CD8-positive, alpha-beta memory T cell (primary cell): Measurements from ENCODE around the gene BACH2. TPM values are rescaled to one million over a fixed set of nuclear protein-coding genes. Genes with fewer than 3 reads are reported as not detected.
"Not testable (repeated sequence)": the region's sequence is repeated elsewhere in the genome, so short reads cannot be mapped to it uniquely, and the experiment has no call there.

Experiments used
- CTCF ChIA-PET: fragments of 350-600 bp; sonication (Branson Sonifier 250); formaldehyde crosslinking; loops from one replicate; lab custom pipeline; 2021; ENCODE audit warnings: antibody characterized with exemption; lab: Charles Lee
- POLR2A ChIA-PET: fragments of 350-600 bp; sonication (Branson Sonifier 250); formaldehyde crosslinking; loops from one replicate; lab custom pipeline; 2021; ENCODE audit warnings: antibody characterized with exemption; lab: Charles Lee
- DNase-seq, 5 donors: peaks; one replicate each; pipeline versions ENCODE4 v3.0.0 to v3.0.0-alpha.2; 2020 to 2022; ENCODE audit warnings: mixed read lengths in 1 of 5
- H3K27ac ChIP-seq: one replicate; pipeline ENCODE4 v1.7.0; 2013; ENCODE audit warnings: low read depth, mild to moderate bottlenecking, low read length, moderate library complexity
- H3K27me3 ChIP-seq: 2 replicates; pipeline ENCODE4 v1.7.0; 2013; ENCODE audit warnings: low read length, mild to moderate bottlenecking; ENCODE audit not compliant: insufficient read depth, poor library complexity, severe bottlenecking
- H3K36me3 ChIP-seq: 2 replicates; pipeline ENCODE4 v1.7.0; 2013; ENCODE audit warnings: mild to moderate bottlenecking, low read length, moderate library complexity; ENCODE audit not compliant: insufficient read depth
- H3K4me1 ChIP-seq: 2 replicates; pipeline ENCODE4 v1.7.0; 2013; ENCODE audit warnings: mild to moderate bottlenecking, low read length, moderate library complexity; ENCODE audit not compliant: insufficient read depth
- H3K4me3 ChIP-seq: 2 replicates; pipeline ENCODE4 v1.7.0; 2013; ENCODE audit warnings: mild to moderate bottlenecking, low read length
- H3K9me3 ChIP-seq: 2 replicates; pipeline ENCODE4 v1.7.0; 2013; ENCODE audit warnings: mild to moderate bottlenecking, low read length
- H3K27ac Mint-ChIP-seq, 8 donors: one replicate each; pipeline ENCODE4 v1.8.0; 2020 to 2021; ENCODE audit warnings: mixed read lengths in 8 of 8, mild to moderate bottlenecking in 6 of 8, inconsistent platforms in 3 of 8, moderate library complexity in 3 of 8
- H3K27me3 Mint-ChIP-seq, 2 donors: one replicate each; pipeline ENCODE4 v1.8.0; 2020 to 2021; ENCODE audit warnings: mixed read lengths in 2 of 2, mild to moderate bottlenecking in 1 of 2, moderate library complexity in 1 of 2
- H3K36me3 Mint-ChIP-seq, 3 donors: one replicate each; pipeline ENCODE4 v1.8.0; 2020 to 2021; ENCODE audit warnings: mixed read lengths in 3 of 3, inconsistent platforms in 1 of 3, mild to moderate bottlenecking in 1 of 3
- H3K4me1 Mint-ChIP-seq, 3 donors: one replicate each; pipeline ENCODE4 v1.8.0; 2020 to 2021; ENCODE audit warnings: mixed read lengths in 3 of 3, inconsistent platforms in 1 of 3, mild to moderate bottlenecking in 1 of 3
- H3K4me3 Mint-ChIP-seq, 7 donors: one replicate each; pipeline ENCODE4 v1.8.0; 2020 to 2021; ENCODE audit warnings: mixed read lengths in 7 of 7, mild to moderate bottlenecking in 6 of 7, moderate library complexity in 4 of 7, inconsistent platforms in 2 of 7
- H3K9me3 Mint-ChIP-seq, 5 donors: one replicate each; pipeline ENCODE4 v1.8.0; 2020 to 2022; ENCODE audit warnings: mixed read lengths in 5 of 5, mild to moderate bottlenecking in 3 of 5, moderate library complexity in 2 of 5, inconsistent platforms in 1 of 5
- polyA plus RNA-seq: library from polyadenylated mRNA; unstranded; fragments of 300-500 nt; fragmentation: Illumina TruSeq; gene quantifications from one replicate; pipeline ENCODE4 v1.2.3, GENCODE V29; 2021
- total RNA-seq, 2 experiments: library from RNA; stranded (reverse); gene quantifications; one replicate each; pipeline ENCODE4 v1.2.3, GENCODE V29; 2021

The BACH2 gene
- total and polyA plus RNA-seq, 3 experiments from 2014 or later: 7.4 to 41.8 (median 39.9) TPM

DNA sequence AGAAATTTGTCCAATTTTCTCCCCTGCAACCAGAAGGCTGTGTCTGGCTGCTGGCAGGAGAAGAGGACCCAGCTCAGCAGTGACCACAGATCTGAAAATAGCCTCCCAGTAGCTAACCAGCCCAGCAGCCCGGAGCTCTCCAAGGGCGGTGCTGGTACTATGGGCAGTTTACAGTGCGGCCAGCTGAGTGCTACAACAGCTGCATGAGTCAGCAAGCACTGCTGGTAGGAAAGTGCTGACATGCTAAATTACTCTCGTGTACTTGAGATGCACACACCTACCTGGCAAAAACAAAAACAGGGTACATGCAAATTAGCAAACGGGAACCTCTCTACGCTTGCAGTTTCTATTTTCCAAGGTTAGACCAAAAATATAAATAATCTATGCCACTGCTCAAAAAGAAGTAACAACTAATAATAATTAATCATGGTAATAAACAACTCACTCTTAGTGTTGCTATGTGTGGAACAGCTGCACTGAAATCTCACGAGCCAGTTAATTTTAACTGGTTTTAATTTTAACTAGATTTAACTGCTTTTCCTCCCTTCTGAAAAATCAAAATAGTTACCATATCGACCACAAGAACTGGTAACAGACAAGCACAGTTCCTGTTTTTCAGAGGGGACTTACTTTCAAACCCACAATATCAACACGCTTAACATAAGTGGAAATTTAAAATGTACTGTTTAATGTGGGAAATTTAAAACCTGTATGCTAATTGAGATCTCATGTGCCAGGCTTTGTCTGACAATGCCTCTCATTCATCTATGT, 10.8 kb downstream of the BACH2 start:
- Mint-ChIP-seq H3K36me3 (peaks cover 0 to 8% (median 1%) of the 10 kb centered on the region in 3 donors), H3K4me3 (peak overlapping the region; percentile 78 to 91 (median 89)), H3K4me1 (peaks cover 54 to 86% (median 78%) of the 10 kb centered on the region in 3 donors), H3K27me3 (peaks cover 0 to 1% of the 10 kb centered on the region in 2 donors), H3K27ac (peak overlapping the region; percentile 72 to 95 (median 86)), H3K9me3 (peaks cover 3 to 7% (median 6%) of the 10 kb centered on the region in 5 donors)
- H3K4me3 ChIP-seq: peak overlapping the region; percentile 59
- peaks cover 71% of the 10 kb centered on the region for H3K4me1 ChIP-seq
- DNase-seq: peak; percentile 21 to 80 (median 59)
- H3K27ac ChIP-seq: no peak overlapping the region
- ChIA-PET POLR2A (interaction anchor here (1.4 to 2.5 kb wide), 3 partner anchors 8 to 12 kb away, joined by 4 to 30 read pairs (median 14); partner anchors contain the start of gene BACH2), CTCF (interaction anchor here (0.8 to 3.7 kb wide), 8 partner anchors 8 to 466 kb away, joined by 3 to 17 read pairs (median 4); partner anchors contain the start of gene MDN1)
- no peaks in the 10 kb centered on the region for H3K36me3 ChIP-seq
- H3K27me3 ChIP-seq: no peaks in the 10 kb centered on the region
- H3K9me3 ChIP-seq: no peaks in the 10 kb centered on the region

DNA sequence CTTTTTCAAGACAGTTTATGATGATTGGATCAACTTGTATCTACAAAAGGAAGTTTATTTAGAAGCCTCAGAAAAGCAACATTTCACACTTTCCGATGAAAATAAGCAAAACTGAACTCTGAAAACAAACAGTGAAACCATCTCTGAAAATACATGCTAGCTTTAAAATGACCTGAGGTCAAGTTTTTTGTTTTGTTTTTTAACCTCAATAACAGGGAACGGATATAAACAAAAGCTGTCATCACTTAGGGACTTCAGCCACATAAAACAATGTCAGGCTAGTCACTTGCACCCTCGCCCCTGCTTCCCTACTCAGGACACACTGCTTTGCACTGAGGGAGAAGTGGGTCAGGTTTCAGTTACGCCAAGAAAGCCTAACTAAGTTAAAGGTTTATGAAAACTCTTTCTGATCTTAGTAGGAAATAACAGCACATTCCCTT, 11.6 kb downstream of the BACH2 start:
- Mint-ChIP-seq H3K9me3 (peaks cover 3 to 7% (median 6%) of the 10 kb centered on the region in 5 donors), H3K4me3 (peak overlapping the region; percentile 78 to 91 (median 89)), H3K36me3 (peaks cover 0 to 2% (median 0%) of the 10 kb centered on the region in 3 donors), H3K4me1 (peaks cover 53 to 82% (median 75%) of the 10 kb centered on the region in 3 donors), H3K27me3 (peaks cover 0 to 1% of the 10 kb centered on the region in 2 donors), H3K27ac (peak overlapping the region; percentile 48 to 95 (median 86))
- H3K4me1 ChIP-seq: peaks cover 72% of the 10 kb centered on the region
- peak overlapping the region; percentile 35 for H3K27ac ChIP-seq
- H3K4me3 ChIP-seq: peak overlapping the region; percentile 59
- CTCF ChIA-PET: interaction anchor here (1.0 to 3.7 kb wide), 11 partner anchors 9 to 465 kb away, joined by 3 to 17 read pairs (median 4); partner anchors contain the start of gene MDN1
- POLR2A ChIA-PET: interaction anchor here (0.6 to 2.5 kb wide), 4 partner anchors 9 to 134 kb away, joined by 3 to 30 read pairs (median 9); partner anchors contain the start of gene BACH2
- no peaks in the 10 kb centered on the region for H3K9me3 ChIP-seq
- H3K27me3 ChIP-seq: no peaks in the 10 kb centered on the region
- peak in 2 of 5 donors; percentile 27 to 33 for DNase-seq
- H3K36me3 ChIP-seq: no peaks in the 10 kb centered on the region

DNA sequence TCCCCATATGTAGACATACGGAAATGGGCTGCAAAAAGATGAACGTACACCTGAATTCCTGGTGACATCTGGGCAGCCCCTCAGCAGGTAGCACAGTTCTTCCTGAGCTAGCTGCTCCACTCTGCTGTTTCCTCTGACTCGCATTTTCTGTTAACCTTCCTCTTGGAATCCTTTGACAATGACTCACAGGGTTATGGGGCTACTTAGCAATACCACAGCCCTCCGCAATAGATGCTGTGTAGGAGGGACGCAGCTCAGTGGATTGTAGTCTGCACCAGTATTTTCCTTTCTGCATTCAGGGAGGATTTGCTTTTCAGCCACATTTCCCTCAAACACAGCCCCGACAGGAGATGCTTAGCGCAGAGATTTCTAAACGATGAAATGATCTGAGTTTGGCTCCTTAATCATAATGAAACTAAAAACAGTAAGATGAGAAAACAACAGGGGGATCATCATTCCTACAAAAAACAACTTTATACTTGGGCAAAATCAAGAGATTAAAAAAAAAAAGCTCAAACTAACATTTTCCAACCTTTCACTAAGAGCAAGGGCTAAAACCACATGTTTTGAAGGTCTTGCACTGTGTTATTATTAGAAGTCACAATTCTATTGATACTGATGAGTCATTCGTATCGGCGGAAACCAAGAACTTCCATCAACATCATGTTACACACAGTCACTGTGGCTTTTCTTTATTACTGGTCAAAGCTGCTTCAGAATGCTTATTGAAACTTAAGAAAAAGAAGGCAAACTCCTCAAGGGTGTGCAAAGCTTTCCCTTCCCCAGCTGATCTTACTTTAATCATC, 12.2 kb downstream of the BACH2 start:
- DNase-seq: peak in 4 of 5 donors; percentile 2 to 54 (median 42)
- peaks cover 51 to 78% (median 72%) of the 10 kb centered on the region in 3 donors for H3K4me1 Mint-ChIP-seq
- H3K9me3 Mint-ChIP-seq: peaks cover 3 to 7% (median 6%) of the 10 kb centered on the region in 5 donors
- H3K27me3 ChIP-seq: no peaks in the 10 kb centered on the region
- ChIA-PET CTCF (interaction anchor here (1.1 to 3.7 kb wide), 9 partner anchors 10 to 196 kb away, joined by 3 to 17 read pairs (median 4); no protein-coding TSS in a partner anchor), POLR2A (interaction anchor here (0.6 to 2.5 kb wide), 4 partner anchors 10 to 135 kb away, joined by 3 to 30 read pairs (median 9); partner anchors contain the start of gene BACH2)
- peaks cover 66% of the 10 kb centered on the region for H3K4me1 ChIP-seq
- H3K27ac Mint-ChIP-seq: peak overlapping the region; percentile 48 to 95 (median 86)
- H3K4me3 Mint-ChIP-seq: peak overlapping the region; percentile 78 to 91 (median 89)
- peaks cover 0 to 1% of the 10 kb centered on the region in 2 donors for H3K27me3 Mint-ChIP-seq
- no peaks in the 10 kb centered on the region for H3K36me3 ChIP-seq
- H3K9me3 ChIP-seq: no peaks in the 10 kb centered on the region
- H3K4me3 ChIP-seq: peak overlapping the region; percentile 59
- H3K27ac ChIP-seq: peak overlapping the region; percentile 35
- peaks cover 0 to 2% (median 0%) of the 10 kb centered on the region in 3 donors for H3K36me3 Mint-ChIP-seq

DNA sequence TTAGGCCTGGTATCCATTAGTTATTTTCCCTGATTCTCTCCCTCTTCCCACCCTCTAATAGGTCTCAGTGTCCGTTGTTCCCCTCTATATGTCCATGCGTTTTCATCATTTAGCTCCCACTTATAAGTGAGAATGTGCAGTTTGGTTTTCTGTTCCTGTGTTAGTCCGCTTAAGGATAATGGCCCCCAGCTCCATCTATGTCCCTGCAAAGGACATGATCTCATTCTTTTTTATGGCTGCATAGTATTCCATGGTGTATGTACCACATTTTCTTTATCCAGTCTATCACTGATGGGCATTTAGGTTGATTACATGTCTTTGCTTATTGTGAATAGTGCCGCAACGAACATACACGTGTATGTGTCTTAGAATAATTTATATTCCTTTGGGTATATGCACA, 14.4 kb downstream of the BACH2 start:
- peaks cover 56% of the 10 kb centered on the region for H3K4me1 ChIP-seq
- H3K27ac Mint-ChIP-seq: peak overlapping the region in 2 of 8 donors; percentile 13 to 64
- H3K9me3 Mint-ChIP-seq, CTCF ChIA-PET, H3K27me3 Mint-ChIP-seq, DNase-seq, H3K27ac ChIP-seq, H3K9me3 ChIP-seq, H3K4me3 Mint-ChIP-seq, H3K36me3 ChIP-seq, H3K36me3 Mint-ChIP-seq, POLR2A ChIA-PET, H3K4me3 ChIP-seq, H3K27me3 ChIP-seq: not testable (repeated sequence)
- peaks cover 43 to 68% (median 60%) of the 10 kb centered on the region in 3 donors for H3K4me1 Mint-ChIP-seq

DNA sequence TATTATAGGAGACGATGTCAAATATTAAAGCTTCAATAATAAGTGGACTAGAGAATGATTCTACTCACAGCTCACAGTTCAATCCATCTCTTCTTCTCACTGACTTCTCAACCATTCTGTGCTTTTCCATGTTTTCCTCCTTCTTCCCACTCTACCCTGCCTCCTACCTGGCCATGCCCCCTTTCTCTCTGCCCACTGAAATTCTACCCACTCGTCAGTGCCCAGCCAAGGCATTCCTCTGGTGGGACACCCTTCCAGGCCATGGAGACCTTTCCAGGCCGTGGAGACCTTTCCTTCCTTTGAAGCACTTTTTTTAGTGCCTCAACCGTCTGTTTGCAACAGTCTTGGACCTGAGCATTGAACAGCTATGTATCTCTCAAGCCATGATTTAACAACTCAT, 18.5 kb downstream of the BACH2 start:
- ChIA-PET CTCF (interaction anchor here (1.1 to 1.7 kb wide), 3 partner anchors 10 to 200 kb away, joined by 3 to 4 read pairs (median 3); no protein-coding TSS in a partner anchor), POLR2A (no interaction called here)
- no peaks in the 10 kb centered on the region for H3K9me3 ChIP-seq
- H3K27ac ChIP-seq: no peak overlapping the region
- H3K4me3 ChIP-seq: no peak overlapping the region
- no peaks in the 10 kb centered on the region for H3K36me3 ChIP-seq
- H3K4me1 ChIP-seq: peaks cover 61% of the 10 kb centered on the region
- no peak overlapping the region for H3K4me3 Mint-ChIP-seq
- no peaks in the 10 kb centered on the region for H3K9me3 Mint-ChIP-seq
- DNase-seq: no peak
- H3K4me1 Mint-ChIP-seq: peaks cover 29 to 70% (median 60%) of the 10 kb centered on the region in 3 donors
- H3K27me3 ChIP-seq: no peaks in the 10 kb centered on the region
- H3K36me3 Mint-ChIP-seq: peaks cover 0 to 2% (median 0%) of the 10 kb centered on the region in 3 donors
- peak overlapping the region in 6 of 8 donors; percentile 12 to 85 (median 82) for H3K27ac Mint-ChIP-seq
- H3K27me3 Mint-ChIP-seq: peaks cover 0 to 5% of the 10 kb centered on the region in 2 donors

DNA sequence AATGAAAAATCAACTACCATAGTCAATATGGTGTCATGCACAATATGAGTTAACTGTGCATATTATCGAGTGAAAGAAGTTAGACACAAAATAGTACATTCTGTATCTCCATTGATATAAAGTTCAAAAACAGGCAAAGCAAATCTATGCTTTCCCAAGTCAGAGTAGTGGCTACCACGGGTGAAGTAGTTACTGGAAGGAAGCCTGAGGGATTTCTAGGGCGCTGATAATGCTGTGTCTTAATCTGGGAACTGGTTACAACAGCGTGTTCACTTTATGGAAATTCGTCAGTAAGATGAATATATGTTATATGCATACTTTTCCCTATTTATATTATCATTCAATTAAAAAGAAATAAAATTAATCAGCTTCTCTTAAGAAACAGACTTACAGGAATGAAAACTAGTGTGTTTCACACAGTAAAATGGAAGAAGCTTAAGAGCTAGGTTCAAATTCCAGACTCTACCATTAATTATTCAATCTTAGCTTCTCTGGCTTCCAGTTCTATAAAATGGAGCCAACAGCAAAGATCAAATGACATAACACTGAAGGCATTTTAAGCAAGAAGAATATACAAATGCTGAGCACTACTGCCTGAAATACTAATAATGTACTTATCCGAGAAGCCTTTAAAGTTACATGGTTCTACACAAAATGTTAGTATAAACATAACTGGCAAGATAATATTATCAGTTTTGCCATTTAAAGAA, 19.2 kb downstream of the BACH2 start:
- POLR2A ChIA-PET: no interaction called here

More for the DNA sequence above, 19.2 kb downstream of the BACH2 start:
- Histone ChIP-seq H3K9me3 (no peaks in the 10 kb centered on the region), H3K4me1 (peaks cover 68% of the 10 kb centered on the region), H3K4me3 (no peak overlapping the region), H3K27ac (no peak overlapping the region), H3K36me3 (no peaks in the 10 kb centered on the region), H3K27me3 (no peaks in the 10 kb centered on the region)
- DNase-seq: no peak
- Mint-ChIP-seq H3K27ac (peak overlapping the region in 5 of 8 donors; percentile 64 to 86 (median 84)), H3K4me1 (peaks cover 34 to 70% (median 61%) of the 10 kb centered on the region in 3 donors), H3K4me3 (no peak overlapping the region), H3K36me3 (no peaks in the 10 kb centered on the region), H3K9me3 (no peaks in the 10 kb centered on the region), H3K27me3 (peaks cover 0 to 6% of the 10 kb centered on the region in 2 donors)
- CTCF ChIA-PET: interaction anchor here (1.1 to 1.2 kb wide), 2 partner anchors 50 to 200 kb away, joined by 3 read pairs; no protein-coding TSS in a partner anchor
